Measurements from ENCODE around the gene FAM171A1. TPM values are rescaled to one million over a fixed set of nuclear protein-coding genes. Genes with fewer than 3 reads are reported as not detected.

The FAM171A1 gene
- total RNA-seq, 1 experiment from 2014 or later = 46.5 TPM

DNA sequence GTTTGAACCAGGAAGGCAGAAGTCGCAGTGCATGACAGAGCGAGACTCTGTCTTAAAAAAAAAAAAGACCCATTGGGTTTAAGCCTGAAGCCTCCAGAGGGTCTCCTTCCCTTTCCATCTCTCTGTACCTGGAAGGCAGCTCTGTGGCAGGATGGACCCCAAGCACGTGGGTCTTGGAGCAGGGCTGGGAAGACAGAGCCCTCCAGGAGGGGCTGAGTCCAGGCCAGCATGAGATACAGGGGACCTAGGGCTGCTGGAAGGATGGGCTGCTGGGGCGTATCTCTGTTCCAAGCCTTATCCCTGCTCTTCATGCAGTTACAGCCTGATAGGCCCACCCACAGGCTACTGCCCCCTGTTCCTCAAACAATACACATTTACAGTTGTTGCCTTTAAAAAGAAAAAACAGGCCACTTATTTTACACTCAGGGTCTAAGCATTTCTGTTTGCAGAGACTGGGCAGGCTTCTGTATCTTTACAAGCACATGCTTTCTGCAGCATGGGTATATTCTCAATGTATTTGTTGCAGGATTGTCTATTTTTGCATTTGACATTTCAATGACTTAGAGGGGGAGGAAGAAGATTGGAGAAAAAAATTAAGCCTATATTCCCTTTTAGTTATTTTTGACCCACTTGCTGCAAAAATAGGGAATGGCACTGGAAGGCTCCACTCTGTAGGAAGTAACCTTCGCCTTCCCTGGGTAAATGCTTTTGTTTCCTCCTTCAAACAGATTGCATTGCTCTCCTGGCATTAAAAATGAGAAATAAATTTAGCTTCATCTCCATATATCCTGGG lies 60.1 kb downstream of the FAM171A1 start:
- Histone ChIP-seq H3K9me3 (ENCODE audit: low read depth, low read length, poor library complexity, severe bottlenecking) (no peaks in the 10 kb centered on the region), H3K36me3 (ENCODE audit: insufficient read depth, low read length, poor library complexity, severe bottlenecking) (no peaks in the 10 kb centered on the region), H3K4me1 (ENCODE audit: insufficient read depth, low read length, poor library complexity, severe bottlenecking) (no peaks in the 10 kb centered on the region), H3K27me3 (replicated peaks; ENCODE audit: insufficient read depth, low read depth, low read length, poor library complexity) (no peaks in the 10 kb centered on the region), H3K27ac (ENCODE audit: low read depth, low read length, poor library complexity, severe bottlenecking) (no peak overlapping the region), H3K4me3 (ENCODE audit: low read depth, low read length, poor library complexity, severe bottlenecking) (no peak overlapping the region)
- DNase-seq (ENCODE audit: low spot score) = no peak
- intact Hi-C loops (cut with micrococcal nuclease; ENCODE audit: unreplicated experiment) = no loop called here
- ChIA-PET POLR2A (ENCODE audit: low non-redundant PET) (no interaction called here), CTCF (no interaction called here)
- no TSS peak for BruUV-seq (replicated peaks)
- TF ChIP-seq, protein P1, sequence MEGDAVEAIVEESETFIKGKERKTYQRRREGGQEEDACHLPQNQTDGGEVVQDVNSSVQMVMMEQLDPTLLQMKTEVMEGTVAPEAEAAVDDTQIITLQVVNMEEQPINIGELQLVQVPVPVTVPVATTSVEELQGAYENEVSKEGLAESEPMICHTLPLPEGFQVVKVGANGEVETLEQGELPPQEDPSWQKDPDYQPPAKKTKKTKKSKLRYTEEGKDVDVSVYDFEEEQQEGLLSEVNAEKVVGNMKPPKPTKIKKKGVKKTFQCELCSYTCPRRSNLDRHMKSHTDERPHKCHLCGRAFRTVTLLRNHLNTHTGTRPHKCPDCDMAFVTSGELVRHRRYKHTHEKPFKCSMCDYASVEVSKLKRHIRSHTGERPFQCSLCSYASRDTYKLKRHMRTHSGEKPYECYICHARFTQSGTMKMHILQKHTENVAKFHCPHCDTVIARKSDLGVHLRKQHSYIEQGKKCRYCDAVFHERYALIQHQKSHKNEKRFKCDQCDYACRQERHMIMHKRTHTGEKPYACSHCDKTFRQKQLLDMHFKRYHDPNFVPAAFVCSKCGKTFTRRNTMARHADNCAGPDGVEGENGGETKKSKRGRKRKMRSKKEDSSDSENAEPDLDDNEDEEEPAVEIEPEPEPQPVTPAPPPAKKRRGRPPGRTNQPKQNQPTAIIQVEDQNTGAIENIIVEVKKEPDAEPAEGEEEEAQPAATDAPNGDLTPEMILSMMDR (conservative IDR thresholded peaks at IDR 0.05; ENCODE audit: low read depth, low read length) = no peak
- no peak for TF ChIP-seq EZH2 (IDR thresholded peaks at IDR 0.05; ENCODE audit: borderline replicate concordance, low read depth, low read length, poor library complexity, severe bottlenecking)

GRCh38 chr10:15309221-15309620 lies 61.9 kb downstream of the FAM171A1 start:
- CTCF ChIA-PET = no interaction called here
- H3K27ac ChIP-seq (ENCODE audit: low read depth, low read length, poor library complexity, severe bottlenecking) = no peak overlapping the region
- H3K4me3 ChIP-seq (ENCODE audit: low read depth, low read length, poor library complexity, severe bottlenecking) = no peak overlapping the region
- TF ChIP-seq EZH2 (IDR thresholded peaks at IDR 0.05; ENCODE audit: borderline replicate concordance, low read depth, low read length, poor library complexity, severe bottlenecking) = no peak
- TF ChIP-seq, protein P1 (conservative IDR thresholded peaks at IDR 0.05; ENCODE audit: low read depth, low read length) = no peak
- POLR2A ChIA-PET (ENCODE audit: low non-redundant PET) = no interaction called here
- no peak for DNase-seq (ENCODE audit: low spot score)
- no peaks in the 10 kb centered on the region for H3K4me1 ChIP-seq (ENCODE audit: insufficient read depth, low read length, poor library complexity, severe bottlenecking)
- no peaks in the 10 kb centered on the region for H3K27me3 ChIP-seq (replicated peaks; ENCODE audit: insufficient read depth, low read depth, low read length, poor library complexity)
- no peaks in the 10 kb centered on the region for H3K9me3 ChIP-seq (ENCODE audit: low read depth, low read length, poor library complexity, severe bottlenecking)
- no TSS peak for BruUV-seq (replicated peaks)
- intact Hi-C loops (cut with micrococcal nuclease; ENCODE audit: unreplicated experiment) = no loop called here
- H3K36me3 ChIP-seq (ENCODE audit: insufficient read depth, low read length, poor library complexity, severe bottlenecking) = no peaks in the 10 kb centered on the region

DNA sequence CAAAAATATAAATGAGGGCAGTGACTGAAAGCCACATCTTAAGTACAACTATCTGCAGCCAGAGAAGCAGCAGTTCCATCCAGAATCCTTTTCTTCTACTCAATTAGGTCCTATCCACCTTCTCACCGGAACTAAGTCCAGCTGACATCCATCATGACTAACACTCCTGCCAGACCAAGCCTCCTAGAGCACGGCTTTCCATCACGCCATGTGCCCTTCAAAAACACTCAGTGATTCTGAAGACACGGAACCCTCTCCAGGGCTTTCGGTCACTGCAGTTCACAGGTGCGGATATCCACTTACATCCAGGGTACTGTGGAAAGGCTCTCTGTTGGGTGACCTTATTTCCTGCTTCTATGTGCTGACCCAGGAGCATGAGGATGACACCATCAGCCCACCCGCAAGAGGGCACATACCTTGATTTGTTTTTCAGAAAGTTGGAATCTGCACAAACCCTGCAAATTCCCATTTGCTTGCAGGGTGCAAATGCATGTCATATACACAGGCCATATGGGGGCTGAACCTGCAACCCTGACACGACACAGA lies 64.3 kb downstream of the FAM171A1 start:
- H3K9me3 ChIP-seq (ENCODE audit: low read depth, low read length, poor library complexity, severe bottlenecking) = no peaks in the 10 kb centered on the region
- no peak overlapping the region for H3K4me3 ChIP-seq (ENCODE audit: low read depth, low read length, poor library complexity, severe bottlenecking)
- CTCF ChIA-PET = no interaction called here
- no peak for DNase-seq (ENCODE audit: low spot score)
- POLR2A ChIA-PET (ENCODE audit: low non-redundant PET) = no interaction called here
- H3K4me1 ChIP-seq (ENCODE audit: insufficient read depth, low read length, poor library complexity, severe bottlenecking) = no peaks in the 10 kb centered on the region
- intact Hi-C loops (cut with micrococcal nuclease; ENCODE audit: unreplicated experiment) = no loop called here
- BruUV-seq (replicated peaks) = no TSS peak
- TF ChIP-seq, protein P1 (conservative IDR thresholded peaks at IDR 0.05; ENCODE audit: low read depth, low read length) = no peak
- TF ChIP-seq EZH2 (IDR thresholded peaks at IDR 0.05; ENCODE audit: borderline replicate concordance, low read depth, low read length, poor library complexity, severe bottlenecking) = no peak
- no peak overlapping the region for H3K27ac ChIP-seq (ENCODE audit: low read depth, low read length, poor library complexity, severe bottlenecking)
- no peaks in the 10 kb centered on the region for H3K36me3 ChIP-seq (ENCODE audit: insufficient read depth, low read length, poor library complexity, severe bottlenecking)
- no peaks in the 10 kb centered on the region for H3K27me3 ChIP-seq (replicated peaks; ENCODE audit: insufficient read depth, low read depth, low read length, poor library complexity)
